Measurements from ENCODE around the gene MTMR3.
"Not testable (repeated sequence)": the region's sequence is repeated elsewhere in the genome, so short reads cannot be mapped to it uniquely, and the experiment has no call there.

MTMR3 gene

DNA sequence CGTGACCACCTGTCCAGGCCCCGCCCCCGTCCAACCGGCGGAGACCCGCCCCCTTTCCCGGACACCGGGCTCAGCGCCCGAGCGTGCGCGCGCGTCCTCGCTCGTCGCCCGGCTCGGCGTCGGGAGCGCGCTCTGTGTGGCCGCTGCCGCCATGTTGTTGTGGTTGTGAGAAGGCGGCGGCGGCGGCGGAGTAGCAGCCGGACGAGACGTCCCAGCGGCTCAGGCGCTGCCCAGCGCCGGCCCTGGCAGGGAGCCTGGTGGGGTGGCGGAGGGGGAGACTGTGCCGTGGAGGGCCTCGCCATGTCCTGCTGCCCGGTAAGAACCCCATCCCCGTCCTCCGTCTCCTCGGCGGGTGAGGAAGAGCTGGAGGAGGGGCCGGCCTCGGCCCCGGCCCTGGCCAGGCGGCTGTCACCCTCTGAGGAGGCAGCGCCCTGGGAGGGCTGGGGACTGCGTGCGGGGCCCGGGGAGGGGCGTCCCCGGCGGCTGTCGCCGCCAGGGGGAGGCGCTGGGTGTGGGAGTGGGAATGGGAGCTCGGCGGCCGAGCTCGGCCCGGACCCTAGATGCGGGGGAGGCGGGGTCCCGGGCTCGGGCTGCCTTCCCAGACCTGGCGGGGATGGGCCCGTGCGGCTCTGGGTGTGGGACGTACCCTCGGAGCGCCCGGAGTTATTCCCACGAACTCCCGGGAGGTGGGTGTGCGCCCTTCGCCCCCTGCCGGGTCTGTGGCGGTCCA, at the start of gene MTMR3:
Gene MTMR3 (plus strand): TSS at position 130 of the 730 bp plus-strand sequence. CDS start 87,886 bp downstream, outside the sequence.
- H3K4me3 ChIP-seq (ENCODE audit: low read depth, low read length), result peak within 1 kb of the TSS; percentile 85

DNA sequence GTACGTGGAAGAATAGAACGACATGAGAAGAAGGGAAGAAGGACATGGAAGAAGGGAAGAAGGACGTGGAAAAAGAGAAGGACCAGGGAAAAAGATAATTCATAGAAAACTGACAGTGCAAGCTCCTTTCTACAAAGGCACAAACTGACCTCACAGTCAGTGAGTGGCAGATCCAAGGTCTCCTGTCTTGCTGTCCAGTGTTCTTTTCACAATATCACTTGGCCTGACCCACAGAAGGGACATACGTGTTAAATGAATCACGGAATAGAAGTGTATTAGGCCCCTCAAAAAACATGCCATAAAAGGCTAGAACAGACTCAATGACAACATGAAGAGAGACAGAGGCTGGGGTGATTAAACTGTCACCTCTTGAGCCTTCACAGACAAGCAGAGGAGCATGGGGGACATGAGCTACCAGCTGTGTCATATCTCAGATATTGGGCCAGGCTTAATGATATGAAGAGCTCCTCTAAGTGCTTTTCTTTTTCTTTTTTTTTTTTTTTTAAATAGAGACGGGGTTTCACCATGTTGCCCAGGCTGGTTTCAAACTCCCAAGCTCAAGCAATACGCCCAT, 49.5 kb upstream of the MTMR3 start:
- no peak overlapping the region for H3K4me3 ChIP-seq (ENCODE audit: low read depth, low read length)

DNA sequence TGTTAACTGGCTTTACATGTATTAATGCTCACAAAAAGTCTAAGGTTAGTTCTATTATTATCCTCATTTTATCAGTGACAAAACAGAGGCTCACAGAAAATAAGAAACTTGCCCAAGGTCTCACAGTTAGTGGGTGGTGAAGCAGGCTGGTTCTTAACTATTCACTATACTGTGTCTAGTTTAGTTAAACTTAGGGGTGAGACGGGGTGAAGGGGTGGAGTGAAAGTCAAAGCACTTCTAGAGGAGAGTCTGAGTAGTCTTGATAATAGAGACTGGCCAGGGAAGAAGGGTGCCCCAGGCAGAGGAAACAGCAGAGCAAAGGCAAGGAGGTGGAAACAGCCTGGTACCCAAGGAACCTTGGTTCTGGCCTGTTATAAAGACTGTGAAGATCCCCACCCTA, 48.9 kb upstream of the MTMR3 start:
- no peak overlapping the region for H3K4me3 ChIP-seq (ENCODE audit: low read depth, low read length)

DNA sequence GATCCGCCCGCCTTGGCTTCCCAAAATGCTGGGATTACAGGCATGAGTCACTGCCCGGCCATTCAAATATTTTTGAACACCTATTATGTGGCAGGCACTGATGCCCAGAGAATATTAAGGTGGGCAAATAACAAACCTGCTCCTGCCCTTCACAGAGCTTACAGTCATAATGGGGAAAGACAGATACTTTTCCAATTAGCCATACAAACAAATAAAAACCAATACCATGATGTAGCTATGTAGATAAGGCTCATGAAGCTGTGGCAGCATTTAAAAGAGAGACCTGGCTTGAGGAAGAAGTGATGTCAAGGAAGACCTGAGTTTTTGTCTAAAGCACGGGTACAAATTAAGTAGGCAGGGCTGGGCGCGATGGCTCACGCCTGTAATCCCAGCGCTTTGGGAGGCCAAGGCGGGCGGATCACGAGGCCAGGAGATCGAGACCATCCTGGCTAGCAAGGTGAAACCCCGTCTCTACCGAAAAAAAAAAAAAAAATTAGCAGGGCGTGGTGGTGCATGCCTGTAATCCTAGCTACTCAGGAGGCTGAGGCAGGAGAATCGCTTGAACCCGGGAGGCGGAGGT, 46.1 kb upstream of the MTMR3 start:
- not testable (repeated sequence) for H3K4me3 ChIP-seq (ENCODE audit: low read depth, low read length)

DNA sequence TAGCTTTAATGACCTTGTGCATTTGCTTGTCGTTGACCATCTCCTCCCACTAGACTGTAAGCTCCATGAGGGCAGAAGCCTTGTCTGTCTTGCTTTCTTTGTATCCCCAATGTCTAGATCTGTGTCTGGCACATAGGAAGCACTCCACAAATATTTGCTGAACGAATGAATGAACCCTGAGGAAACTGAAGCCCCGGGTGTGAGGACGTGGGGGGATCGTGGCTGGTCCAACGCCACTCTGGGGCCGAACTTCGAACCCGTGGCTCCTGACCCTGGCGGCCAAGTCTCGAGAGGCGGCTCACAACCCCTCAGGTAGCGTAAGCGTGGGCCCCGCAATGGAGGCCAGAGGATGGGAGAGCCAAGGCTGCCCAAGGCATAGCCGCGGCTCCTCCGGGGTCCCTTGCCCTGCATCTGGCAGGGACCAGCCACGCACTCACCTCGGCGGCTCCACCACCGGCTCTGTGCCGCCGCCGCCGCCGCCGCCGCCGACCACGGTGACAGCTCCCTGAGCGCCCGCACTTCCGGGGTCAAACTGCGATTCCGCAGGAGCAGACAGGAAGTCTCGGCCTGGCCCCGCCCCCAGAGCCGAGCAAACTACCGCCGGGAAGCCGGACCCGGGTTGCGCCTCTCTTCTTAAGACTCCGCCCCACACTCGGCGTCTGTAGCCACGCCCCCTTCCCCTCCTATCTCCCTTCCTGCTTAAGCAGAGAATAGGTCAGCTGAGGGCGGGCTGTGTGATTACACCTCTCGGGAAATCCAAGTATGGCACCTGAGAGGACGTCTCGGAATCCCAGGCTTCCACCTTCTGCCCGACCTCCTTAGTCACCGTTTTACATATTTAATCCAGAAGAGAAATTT, 45.0 kb upstream of the MTMR3 start, which contains the start of gene ASCC2:
Gene ASCC2 (minus strand): TSS at position 534 of the 858 bp plus-strand sequence. CDS start 5,949 bp downstream, outside the sequence.
- H3K4me3 ChIP-seq (ENCODE audit: low read depth, low read length), result peak within 1 kb of the TSS; percentile 93

DNA sequence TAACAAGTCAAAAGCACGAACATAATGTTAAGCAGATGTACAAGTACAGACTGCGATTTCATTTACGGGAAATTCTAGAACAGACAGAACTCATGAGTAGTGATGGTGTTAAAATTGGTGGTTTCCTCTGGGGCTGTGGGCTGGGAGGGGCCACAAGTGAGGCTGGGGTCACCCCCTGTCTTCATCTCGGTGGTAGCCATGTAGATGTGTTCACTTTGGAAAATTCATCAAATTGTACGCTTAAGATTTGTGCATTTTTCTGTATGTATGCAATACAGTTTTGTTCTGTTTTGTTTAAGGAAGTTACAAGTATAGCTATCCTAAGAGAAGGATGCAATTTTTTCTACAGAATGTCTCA, 44.4 kb upstream of the MTMR3 start:
- H3K4me3 ChIP-seq (ENCODE audit: low read depth, low read length), result peak overlapping the region; percentile 28

DNA sequence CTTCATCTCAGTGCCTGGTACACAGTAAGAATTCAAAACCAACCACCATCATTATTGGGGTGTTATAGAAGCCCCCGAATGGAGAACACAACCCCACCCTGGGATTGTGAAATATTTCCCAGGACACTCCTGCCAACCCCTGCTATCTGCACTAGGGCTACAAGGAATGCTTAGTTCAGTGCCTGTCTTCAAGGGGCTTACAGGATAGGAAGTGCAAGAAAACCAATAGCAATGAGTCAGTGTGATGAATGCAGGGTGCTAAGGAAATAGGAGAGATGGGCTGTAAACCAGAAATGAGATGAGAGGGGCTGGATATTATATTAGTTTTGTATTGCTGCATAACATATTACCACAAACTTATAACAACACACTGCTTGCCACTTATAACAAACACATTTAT, 43.9 kb upstream of the MTMR3 start:
- H3K4me3 ChIP-seq (ENCODE audit: low read depth, low read length), result no peak overlapping the region

DNA sequence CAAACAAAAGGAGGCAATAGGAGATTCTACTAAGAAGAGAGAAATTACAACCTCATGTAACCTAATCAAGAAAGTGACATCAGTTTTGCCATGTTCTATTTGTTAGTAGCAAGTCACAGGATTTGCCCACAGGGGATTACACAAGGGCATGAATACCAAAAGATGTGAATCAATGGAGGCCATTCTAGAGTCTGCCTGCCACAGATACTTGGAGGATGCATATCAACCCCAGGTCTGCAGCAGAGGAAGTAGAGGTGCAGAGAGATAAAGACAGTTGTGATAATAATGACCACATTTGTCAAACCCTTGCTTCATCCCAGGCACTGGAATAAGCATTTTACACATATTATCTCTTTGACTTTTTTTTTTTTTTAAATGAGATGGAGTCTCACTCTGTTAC, 42.5 kb upstream of the MTMR3 start:
- no peak overlapping the region for H3K4me3 ChIP-seq (ENCODE audit: low read depth, low read length)

DNA sequence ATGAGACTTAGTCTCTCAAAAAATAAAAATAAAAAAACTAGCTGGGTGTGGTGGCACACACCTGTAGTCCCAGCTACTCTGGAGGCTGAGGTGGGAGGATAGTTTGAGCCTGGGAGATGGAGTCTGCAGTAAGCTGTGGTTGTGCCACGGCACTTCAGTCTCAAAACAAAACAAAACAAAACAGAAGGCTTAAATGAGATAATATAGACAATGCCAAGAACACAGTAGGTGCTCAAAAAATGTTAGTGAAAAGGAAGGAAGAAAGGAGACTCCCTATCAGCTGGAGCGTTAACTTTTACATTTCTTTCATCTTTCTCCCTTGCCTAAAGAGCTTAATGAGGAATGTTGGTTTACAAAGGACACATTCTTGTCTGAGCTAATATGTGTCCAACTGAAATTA, 40.8 kb upstream of the MTMR3 start:
- no peak overlapping the region for H3K4me3 ChIP-seq (ENCODE audit: low read depth, low read length)

DNA sequence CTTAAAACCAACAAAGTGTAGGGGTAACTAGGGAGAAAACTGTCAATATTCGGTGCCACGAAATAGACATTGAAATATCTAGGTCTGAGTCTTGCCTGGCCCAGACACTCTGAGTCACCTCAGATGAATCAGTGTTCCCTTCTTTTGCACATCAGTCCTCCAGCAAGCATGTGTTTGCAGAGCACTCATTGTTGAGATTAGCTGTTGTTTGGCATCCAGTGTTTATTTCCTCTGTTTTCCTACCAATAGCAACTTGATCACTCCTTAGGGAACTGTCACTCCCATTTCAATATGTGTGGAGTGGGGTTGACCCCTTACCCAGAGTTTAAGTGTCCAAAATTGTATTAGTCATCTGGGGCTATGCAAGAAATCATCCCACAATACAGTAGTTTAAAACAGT, 40.2 kb upstream of the MTMR3 start:
- H3K4me3 ChIP-seq (ENCODE audit: low read depth, low read length), result no peak overlapping the region

DNA sequence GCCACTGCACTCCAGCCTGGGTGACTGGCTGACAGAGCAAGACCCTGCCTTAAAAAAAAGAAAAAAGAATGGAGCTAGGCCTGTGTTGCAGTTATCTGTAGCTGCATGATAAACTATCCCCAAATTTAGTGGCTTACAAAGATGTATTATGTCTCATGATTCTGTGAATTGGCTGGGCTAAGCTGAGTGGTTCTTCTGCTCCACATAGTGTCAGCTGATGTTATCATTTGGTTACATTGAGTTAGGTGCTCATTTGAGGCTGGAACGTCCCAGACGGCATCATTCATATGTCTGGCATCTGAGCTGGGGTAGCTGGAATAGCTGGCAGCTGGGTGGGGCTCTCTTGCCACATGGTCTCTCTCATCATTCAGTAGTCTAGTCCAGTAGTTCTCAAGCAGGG, 36.7 kb upstream of the MTMR3 start:
- no peak overlapping the region for H3K4me3 ChIP-seq (ENCODE audit: low read depth, low read length)

DNA sequence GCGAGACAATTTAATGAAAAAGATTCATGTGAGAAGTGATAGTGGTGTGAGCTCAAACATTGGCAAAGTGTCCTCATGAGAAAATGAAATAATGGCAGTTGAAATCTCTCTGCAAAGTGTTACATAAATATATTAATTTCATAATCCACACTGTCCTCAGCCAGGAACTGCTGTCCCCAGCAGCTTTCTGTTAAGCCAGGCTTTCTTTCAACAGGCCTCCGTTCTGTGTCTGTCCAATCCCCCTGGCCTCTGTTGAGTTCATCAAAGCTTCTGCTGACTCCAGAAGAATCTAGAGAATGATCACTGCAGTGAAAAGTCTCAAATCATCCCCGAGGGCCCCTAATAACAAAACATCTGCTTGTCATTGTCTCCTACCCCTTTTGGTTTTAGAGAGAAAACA, 34.9 kb upstream of the MTMR3 start:
- H3K4me3 ChIP-seq (ENCODE audit: low read depth, low read length), result no peak overlapping the region

DNA sequence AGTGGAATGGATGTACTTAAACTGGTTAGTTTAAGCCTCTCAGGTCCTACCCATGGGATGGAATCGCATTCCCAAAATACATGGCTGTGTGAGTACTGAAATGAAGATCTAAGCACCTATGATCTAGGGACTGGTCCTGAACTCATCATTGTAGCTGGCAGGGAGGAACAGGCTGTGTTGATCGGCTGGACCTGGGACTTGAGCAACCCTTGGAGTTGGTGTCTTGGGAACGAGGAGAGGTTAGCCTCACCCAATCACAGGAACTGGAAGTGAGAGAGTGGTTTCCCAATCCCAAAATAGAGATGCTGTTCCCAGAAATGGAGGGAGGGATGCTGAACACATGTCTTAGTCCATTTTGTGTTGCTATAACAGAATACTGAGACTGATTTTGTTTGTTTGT, 28.5 kb upstream of the MTMR3 start:
- H3K4me3 ChIP-seq (ENCODE audit: low read depth, low read length), result no peak overlapping the region

DNA sequence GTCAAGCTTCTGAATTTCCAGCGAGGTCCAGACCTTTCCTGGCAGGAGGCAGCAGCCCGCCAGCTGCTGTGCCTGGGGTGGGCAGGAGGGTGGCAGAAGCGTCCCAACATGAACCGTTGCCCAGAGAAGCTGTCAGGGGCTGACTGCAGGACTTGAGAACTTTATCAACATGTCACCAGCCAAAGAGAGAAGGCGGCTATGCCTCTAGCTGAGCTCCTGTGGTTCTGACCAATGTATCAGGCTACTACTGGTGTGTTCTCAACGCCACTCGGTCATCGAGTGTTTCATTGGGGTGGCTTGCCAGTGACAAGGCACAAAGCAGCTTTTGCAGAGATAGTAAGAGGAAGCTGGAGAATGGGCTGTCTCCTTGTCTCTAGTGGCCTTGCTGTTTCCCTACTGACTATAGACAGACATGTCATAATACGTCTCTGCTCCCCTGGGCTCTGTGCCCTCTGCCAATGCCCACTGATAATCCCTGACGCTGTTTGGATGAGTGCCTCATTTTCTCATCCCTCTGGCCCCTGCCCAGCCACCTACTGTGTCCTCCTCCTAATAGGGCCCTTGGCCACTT, 27.3 kb upstream of the MTMR3 start:
- no peak overlapping the region for H3K4me3 ChIP-seq (ENCODE audit: low read depth, low read length)

DNA sequence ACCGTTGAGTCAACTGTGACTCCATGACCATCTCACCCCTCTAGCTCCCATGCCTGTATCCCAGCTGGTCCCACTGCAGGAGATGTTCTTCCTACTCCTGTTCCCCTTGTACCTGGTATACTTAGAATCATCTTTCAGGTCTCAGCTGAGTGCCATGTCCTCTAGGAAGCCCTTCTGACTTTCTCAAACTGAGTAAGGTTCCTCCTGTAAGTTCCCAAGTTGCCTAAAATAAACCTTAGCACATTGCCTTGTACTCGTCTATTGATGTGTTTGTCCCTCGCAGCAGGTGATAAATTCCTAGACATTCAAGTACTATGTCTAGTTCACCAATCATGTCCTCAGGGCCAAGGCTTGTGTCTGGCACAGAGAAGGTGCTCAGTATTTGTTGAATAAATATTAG, 26.5 kb upstream of the MTMR3 start:
- no peak overlapping the region for H3K4me3 ChIP-seq (ENCODE audit: low read depth, low read length)

DNA sequence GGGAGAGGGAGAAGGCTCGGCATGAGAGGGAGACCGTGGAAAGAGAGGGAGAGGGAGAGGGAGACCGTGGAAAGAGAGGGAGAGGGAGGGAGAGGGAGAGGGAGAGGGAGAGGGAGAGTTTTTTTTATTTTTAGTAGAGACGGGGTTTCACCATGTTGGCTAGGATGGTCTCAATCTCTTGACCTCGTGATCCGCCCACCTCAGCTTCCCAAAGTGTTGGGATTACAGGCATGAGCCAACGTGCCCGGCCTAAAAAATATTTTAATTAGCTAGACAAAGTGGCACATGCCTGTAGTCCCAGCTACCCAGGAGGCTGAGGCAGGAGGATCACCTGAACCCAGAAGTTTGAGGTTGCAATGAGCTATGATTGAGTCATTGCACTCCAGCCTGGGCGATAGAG, 23.9 kb upstream of the MTMR3 start:
- not testable (repeated sequence) for H3K4me3 ChIP-seq (ENCODE audit: low read depth, low read length)

DNA sequence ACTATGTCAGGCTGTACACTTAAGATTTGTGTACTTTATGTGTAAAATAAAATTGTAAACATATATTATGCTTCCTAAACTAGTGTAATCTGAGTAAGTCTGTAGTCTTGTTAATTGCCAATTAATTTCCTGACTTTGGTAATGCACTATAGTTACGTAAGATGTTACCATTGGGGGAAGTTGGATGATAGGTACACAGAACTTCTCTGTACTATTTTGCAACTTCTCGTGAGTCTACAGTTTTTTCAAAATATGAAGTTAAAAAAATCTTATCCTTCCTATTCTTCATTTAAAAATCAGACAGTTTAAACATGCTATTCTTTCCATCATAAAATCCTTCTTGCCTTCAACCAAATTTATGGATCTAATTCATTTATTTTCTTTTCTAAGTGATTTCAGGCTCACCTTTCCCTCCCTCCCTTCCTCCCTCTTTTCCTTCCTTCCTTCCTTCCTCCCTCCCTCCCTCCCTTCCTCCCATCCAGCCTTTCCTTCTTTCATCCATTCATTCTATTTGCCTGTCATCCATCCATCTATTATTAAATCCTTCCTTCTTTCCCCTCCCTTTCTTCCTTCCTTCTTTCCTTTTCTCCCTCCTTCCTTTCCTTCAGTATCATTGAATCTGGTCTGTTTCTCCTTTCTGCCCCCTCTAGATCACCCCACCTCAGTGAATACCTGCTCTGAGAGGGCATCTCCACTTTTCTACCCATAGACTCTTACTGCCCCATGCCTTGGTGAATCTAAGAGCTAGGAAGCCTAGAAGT, 22.8 kb upstream of the MTMR3 start:
- H3K4me3 ChIP-seq (ENCODE audit: low read depth, low read length), result no peak overlapping the region

DNA sequence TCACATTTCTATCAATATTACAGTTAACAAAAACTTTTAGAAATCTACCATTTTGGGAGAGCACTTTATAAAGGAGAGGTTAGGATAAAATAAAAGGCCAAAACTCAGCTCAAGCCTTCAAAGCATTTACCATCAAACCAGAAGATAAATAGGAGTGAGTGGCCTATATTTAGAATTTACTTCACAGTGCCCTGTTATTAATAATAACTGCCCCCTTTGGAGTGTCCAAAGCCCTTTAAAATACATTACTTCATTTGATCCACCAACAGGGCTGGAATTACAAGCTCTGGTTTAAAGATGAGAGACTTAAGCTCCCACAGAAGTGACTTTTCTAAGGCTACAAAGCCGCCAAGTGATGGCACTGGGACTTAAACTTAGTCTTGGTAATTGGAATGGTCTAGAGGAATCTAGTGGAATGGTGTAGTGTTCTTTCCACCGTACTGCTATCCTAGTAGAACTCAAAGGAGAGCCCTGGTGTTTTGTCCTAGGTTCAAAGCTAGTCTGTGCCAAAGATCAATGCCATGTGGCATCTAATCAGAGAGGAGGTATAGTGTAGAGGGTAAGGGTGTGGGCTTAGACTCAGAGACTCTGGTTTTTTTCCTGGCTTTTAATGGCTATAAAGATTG, 21.2 kb upstream of the MTMR3 start:
- H3K4me3 ChIP-seq (ENCODE audit: low read depth, low read length), result no peak overlapping the region

DNA sequence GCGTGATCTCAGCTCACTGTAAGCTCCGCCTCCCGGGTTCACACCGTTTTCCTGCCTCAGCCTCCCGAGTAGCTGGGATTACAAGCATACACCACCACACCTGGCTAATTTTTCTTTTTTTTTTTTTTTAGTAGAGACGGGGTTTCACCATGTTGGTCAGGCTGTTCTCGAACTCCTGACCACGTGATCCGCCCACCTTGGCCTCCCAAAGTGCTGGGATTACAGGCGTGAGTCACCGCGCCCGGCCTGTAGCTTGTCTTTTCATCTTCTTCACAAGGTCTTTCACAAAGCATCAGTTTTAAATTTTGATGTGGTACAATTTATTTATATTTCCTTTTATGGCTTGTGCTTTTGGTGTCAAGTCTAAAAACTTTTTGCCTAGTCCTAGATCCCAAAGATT, 17.4 kb upstream of the MTMR3 start:
- not testable (repeated sequence) for H3K4me3 ChIP-seq (ENCODE audit: low read depth, low read length)

DNA sequence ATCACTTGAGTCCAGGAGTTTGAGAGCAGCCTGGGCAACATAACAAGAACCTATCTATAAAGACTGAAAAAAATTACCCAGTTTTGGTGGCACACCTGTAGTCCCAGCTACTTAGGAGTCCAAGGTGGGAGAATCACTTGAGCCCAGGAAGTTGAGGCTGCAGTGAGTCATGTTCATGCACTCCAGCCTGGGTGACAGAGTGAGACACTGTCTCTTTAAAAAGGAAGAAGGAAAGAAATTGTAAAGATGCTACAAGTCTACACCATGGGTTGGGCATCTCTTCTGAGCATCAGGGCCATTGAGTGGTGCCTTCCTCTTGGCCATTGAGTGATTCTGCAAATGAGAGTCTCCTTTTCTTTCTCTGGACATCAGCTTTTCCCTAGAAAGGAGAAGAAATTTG, 15.7 kb upstream of the MTMR3 start:
- H3K4me3 ChIP-seq (ENCODE audit: low read depth, low read length), result no peak overlapping the region
